CD4-positive, alpha-beta T cell treated with Interleukin-17A for 4 hours (primary cell): ENCODE measurements around the gene UBASH3A.

Experiments
- DNase-seq: peaks from one replicate; pipeline ENCODE4 v3.0.0-alpha.2; 2020; ENCODE audit warnings: mixed read lengths

The UBASH3A gene, protein sequence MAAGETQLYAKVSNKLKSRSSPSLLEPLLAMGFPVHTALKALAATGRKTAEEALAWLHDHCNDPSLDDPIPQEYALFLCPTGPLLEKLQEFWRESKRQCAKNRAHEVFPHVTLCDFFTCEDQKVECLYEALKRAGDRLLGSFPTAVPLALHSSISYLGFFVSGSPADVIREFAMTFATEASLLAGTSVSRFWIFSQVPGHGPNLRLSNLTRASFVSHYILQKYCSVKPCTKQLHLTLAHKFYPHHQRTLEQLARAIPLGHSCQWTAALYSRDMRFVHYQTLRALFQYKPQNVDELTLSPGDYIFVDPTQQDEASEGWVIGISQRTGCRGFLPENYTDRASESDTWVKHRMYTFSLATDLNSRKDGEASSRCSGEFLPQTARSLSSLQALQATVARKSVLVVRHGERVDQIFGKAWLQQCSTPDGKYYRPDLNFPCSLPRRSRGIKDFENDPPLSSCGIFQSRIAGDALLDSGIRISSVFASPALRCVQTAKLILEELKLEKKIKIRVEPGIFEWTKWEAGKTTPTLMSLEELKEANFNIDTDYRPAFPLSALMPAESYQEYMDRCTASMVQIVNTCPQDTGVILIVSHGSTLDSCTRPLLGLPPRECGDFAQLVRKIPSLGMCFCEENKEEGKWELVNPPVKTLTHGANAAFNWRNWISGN

DNA sequence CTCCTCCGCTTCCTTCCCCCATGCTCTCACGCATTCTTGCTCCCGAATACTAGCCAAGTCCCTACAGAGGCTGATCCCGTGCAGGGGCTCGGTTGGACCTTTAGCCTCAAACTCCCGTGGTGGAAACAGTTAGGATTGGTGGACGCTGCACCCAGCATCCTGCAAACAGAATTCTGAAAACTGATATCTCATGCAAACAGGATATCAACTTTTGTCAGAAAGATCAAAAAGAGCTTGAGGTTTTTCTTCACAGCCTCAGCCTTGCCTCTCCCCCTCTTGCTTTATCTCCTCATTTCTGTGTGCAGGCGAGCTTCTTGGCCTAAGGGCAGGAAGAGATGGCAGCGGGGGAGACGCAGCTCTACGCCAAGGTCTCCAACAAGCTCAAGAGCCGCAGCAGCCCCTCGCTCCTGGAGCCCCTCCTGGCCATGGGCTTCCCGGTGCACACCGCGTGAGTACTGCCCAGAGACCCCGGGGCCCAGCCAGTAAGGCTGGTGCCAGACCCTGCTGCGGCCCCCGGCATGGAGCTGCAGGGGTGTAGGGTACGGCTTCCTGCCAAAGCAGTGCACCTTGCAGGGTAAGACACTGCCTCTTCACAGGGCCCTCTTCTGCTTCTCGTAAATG is at the start of gene UBASH3A:
Gene UBASH3A, plus strand, starts transcription at position 292 of the 621 bp plus-strand sequence. Its CDS starts 44 bp downstream, at position 336.
- peak; percentile 75 for DNase-seq

DNA sequence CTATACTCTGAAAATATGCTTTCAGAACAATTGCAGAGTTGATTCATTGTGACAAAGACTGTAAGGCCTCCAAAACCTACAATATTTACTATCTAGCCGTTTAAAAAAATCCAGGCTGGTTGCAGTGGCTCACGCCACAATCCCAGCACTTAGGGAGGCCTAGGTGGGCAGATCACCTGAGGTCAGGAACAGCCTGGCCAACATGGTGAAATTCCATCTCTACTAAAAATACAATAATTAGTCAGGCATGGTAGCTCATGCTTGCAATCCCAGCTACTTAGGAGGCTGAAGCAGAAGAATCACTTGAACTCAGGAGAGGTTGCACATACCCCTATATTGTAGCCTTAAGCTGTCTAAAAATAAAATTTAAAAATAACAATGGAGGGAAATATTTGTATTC is 47.7 kb upstream of the UBASH3A start:
- DNase-seq: no peak

DNA sequence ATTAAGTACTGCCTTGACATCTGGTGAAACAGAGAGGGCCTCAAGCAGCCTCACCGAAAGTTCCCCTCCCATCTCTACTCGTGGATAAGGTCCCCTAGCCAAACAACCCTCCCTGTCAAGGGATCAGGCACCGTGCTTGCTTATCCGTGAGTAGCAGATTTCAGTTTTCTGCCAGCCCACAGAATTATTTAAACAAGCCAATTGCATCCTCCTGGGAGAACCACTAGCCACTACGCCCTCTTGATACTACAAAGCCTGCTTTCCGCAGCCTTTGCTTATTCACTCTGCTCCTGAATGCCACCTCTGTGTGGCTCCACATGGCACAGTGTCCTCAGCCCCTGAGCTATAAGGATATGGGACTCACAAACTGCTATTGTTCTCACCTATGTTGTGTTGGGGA is 47.1 kb upstream of the UBASH3A start:
- DNase-seq: no peak

DNA sequence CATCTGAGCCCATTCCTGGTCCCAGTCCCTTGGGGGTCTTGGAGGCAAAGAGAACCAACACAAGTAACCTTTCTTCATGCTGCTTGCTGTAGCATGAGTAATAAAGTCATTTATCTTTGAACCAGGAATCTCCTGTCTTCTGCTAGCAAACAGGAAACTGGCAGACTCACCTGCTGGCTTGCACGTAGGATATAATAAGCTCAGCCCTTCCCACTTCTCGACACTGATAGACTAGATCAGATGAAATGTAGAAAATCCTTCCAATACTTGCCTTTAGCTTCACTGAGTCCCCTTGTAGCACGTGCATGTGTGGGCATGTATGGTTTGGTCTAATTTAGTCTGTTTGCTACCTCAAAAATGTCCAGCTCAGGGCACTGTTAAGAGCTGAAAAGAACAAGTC is 46.4 kb upstream of the UBASH3A start:
- DNase-seq: no peak

DNA sequence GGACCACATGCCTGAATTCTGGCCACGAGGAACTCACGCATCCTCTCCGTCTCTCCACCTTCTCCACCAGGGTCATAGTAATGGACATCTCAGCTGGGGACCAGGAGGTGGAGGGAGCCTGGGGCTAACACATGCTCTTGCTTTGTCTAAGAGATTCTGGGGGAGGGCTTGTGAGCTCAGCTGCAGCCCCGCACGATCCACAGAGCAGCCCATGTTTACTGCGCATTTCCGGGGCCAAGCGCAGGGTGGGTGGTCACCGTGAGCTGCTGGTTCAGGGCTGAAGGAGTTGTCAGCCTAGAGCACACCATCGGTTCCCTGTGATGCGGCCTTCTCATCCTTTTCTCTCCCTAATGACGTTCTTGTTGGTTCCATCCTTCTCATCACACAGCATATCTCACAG is 45.4 kb upstream of the UBASH3A start:
- DNase-seq: no peak

DNA sequence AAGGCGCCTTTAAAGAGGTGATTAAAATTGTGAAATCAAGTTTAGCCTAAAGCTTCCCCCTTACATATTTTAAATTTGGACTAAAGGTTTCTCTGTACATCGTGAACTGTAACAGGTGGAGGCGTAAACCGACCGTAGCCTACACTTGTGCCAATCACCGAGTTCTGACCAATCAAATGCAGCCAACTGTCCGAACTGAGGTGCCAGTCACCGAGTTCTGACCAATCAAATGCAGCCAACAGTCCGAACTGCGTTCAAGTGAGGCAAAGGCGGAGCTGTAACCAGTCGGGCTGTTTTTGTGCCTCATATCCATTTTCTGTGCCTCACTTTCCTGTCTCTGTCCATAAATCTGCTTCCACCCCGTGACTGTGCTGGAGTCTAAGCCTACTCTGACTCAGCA is 44.8 kb upstream of the UBASH3A start:
- no peak for DNase-seq

DNA sequence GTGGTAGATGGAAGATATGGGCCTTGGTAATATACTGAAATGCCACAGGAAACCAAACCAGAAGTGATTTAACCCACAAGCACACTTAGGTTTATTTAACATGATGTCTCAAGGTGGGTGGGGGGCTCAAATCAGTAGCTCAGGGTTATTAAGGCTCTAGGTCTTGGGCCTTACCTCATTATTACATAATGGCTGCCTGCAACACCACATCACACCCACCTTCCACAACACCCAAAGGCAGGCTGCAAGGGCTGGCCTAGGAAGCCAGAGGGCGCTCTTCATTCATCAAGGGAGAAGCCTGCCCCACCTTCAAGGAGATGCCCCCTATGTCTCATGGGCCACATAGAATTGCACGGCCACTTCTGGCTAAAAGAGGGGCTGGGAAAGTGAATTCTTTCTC is 43.4 kb upstream of the UBASH3A start:
- DNase-seq: peak; percentile 15

DNA sequence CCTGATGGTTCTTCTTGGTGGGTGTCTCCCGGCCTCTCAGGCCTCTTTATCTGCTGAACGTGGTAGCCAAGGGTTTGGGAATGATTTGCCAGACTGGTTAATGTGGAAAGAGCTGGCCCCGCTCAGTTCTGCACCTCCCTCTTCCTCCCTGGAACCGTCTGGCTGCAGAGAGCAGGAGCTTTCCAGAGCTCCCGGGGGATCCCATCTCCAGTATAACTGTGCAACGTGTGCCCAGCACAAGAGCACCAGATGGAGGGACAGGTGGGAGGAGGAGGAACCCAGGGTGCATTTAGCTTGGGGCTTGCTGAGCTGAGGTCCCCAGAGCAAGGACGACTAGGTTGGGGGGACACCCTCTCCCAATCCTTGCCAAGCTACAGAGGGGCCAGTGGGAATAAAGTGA is 42.4 kb upstream of the UBASH3A start:
- no peak for DNase-seq

DNA sequence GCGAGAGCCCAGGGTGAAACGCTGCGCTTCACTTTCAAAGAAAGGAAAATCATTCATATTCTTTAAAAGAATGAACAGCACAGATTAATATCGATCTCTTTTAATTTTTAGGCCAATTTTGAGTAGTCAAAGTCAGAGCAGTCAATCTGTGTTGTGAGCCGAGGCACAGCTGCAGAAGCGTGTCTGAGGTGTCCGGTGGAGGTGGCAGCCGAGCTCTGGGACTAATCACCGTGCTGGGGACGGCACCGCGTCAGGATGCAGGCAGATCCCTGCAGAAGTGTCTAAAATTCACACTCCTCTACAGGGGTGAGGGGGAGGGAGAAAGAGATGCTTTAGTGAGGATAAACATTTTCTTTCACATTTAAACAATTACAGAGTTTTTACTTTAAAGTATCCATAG is 41.5 kb upstream of the UBASH3A start:
- DNase-seq: no peak

DNA sequence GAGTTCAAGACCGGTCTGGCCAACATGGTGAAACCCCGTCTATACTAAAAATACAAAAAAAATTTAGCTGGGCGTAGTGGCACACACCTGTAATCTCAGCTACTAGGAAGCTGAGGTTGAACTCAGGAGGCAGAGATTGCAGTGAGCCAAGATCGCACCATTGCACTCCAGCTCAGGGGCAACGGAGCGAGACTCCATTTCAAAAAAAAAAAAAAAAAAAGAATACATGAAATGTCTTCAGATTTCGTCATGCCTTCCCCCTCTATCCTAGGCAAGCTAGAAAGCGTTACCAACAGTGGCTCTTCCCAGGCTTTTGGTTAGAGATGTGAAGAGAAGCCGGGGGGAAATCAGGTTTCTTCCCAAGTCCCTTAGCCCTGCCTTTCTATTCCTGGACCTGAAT is 41.0 kb upstream of the UBASH3A start:
- no peak for DNase-seq

DNA sequence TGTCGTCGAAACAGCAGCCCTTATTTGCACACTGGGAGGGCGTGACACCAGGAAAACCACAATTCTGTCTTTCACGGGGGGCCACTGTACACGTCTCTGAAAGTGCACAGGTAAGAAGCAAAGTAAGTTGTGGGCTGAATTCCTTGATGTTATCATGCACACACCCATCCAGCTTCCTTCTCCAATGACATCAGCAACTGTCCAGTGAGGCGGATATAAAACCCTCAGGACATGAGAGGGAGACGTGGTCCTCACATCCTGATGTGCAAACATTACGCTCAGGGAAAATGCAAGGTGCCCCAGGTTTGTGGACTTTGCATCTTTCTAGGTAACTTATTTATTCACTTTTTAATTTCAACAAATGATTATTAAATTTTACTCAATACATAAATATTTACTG is 40.4 kb upstream of the UBASH3A start:
- DNase-seq: no peak

DNA sequence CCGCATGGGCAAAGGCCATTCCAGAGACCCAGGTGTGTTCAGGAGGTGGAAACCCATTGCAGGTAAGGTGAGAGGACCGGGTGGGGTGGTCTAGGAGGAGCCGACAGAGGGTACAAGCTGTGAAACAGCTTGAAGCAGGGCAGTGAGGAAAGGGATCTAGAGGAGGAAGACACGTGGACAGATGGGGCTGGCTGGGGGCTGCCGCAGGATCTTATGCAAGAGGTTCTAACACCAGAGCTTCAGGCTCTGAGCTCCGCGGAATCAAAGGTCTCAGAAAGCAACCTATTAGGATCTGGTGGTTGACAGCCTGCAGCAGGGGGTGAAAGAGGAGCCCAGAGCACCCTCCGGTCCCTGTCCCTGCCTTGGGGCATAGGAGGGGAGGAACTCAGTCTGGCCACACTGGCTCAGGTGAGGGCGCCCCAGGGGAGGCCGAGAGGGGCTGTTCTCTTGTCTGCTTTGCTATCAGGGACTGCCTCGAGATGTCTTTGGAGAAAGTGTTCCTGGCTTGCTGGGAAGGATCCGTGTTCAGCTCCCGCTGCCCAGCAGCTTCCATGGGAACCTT is 39.3 kb upstream of the UBASH3A start:
- DNase-seq: no peak

DNA sequence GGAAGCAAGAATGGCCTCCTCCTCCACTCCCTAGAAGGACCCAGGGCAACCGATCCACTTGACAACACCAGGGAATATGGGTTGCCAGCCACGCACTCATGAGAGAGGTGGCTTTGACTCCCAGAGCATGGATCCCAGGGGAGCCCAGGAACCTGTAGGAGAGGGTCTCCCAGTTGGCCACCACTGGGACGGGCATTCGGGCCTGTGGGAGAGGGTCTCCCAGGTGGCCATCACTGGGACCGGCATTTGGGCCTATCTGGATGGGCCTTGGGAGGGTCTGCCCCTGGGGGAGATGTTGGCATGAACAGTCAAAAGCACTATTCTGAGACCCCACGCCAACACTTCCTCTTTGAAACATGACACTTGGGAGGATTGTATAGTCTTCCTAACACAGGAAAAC is 37.9 kb upstream of the UBASH3A start:
- DNase-seq: no peak

DNA sequence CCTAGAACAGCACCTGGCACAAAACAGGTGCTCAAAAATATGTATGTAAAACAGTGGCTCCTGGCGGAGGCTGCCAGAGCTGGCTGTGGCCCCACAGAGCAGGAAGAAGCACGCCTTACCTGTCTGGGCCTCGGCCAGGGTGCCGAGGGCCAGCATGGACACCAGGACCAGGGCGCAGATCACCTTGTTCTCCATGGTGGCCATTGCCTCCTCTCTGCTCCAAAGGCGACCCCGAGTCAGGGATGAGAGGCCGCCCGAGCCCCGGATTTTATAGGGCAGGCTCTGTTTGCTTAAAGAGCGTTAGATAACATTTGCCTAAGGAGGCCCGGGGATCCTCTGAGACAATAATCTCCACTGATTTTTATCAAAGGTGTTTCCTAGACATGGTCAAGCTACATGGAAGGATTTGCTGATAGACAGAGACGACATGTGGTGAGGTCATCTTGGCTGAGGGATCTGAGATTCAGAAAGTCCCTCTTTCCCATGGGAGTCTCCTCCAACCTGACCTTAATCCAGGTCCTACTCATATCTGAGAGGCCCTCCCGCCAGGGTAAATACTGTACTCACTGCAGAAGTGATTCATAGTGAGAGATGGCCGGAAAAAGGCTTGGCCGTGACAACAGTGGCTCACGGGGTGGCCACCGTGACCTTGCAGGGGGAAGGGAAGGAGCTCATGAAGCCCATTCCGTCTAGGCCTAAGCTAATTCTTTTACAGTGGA is 37.3 kb upstream of the UBASH3A start, which contains the start of gene TFF1:
Gene TFF1, minus strand, starts transcription at position 244 of the 719 bp plus-strand sequence. Its CDS starts 40 bp downstream, at position 204.
- no peak for DNase-seq

DNA sequence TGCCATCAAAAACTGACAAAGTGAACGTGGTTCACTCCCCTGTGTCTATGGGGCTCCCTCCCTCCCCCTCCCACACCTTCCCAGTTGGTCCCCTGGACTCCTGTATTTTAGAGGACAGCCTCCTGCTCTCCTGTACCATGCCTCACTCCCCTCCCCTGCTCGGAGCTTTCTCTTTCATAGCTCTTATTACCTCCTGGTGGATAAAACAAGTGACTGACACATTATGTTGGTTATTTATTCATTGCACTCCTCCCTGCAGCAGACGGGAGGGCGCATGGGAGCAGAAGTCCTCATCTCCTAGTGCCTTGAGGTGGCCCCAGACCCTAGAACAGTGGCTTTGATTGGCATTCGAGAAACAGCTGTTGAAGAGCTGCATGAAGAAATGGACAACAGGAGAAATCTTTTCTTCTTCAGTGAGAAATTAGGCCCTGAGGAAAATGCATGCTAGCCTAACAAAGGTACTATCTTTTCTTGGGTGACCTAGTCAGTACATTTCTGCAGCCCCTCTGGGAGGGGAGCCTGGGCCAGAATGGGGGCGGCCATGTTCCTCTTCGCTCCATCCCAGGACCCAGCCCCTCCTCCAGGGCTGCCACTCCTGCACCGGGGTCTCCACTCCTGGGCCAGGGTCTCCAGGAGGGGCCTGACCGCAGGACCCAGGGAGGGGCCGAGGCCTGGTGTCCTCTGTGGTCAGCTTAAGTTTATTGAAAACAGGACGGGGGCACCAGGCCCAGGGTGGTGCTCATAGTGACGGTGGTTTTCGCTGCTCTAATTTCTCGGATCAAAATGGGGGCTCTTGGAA is 36.1 kb upstream of the UBASH3A start:
- DNase-seq: no peak

DNA sequence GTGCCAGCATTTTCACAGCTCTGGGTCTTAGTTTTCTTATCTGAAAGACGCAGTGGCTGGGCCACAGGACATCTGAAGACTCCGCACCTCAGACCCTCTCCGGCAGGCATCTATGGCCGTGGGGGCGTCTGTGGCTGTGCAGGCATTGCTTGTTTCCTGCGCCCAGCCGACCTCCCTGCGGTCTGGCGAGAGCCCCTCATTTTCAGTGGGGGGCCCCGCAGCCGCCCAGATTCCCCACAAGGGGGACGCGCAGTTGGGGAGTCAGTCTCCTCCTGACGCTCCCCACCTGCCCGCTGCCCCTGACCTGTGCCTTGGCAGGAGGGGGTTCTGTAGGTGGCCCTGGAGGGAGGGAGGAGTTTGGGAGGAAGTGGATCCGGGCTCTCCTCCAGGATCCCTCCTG is 33.9 kb upstream of the UBASH3A start:
- no peak for DNase-seq

DNA sequence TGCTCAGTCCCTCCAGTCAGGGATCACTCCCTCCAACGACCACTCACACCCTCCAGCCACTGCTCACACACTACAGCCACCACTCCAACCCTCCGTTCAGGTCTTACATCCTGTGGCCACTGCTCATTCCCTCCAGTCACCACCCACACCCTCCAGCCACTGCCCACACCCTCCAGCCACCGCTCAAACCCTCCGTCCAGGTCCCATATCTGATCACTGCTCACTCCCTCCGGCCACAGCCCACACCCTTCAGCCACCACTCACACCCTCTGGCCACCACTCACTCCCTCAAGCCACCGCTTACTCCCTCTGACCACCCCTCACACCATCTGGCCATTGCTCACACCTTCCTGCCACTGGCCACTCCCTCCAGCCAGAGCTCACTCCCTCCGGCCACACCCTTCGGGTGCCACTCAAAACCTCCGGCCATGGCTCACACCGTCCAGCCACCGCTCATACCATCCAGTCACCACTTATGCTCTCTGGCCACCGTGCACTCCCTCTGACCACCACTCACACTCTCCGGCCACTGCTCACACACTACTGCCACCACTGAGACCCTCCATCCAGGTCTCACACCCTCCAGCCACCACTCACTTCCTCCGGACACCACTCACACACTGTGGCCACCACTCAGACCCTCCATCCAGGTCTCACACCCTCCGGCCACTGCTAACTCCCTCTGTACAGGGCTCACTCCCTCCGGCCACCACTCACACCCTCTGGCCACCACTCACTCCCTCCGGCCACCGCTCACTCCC is 32.6 kb upstream of the UBASH3A start:
- no peak for DNase-seq

DNA sequence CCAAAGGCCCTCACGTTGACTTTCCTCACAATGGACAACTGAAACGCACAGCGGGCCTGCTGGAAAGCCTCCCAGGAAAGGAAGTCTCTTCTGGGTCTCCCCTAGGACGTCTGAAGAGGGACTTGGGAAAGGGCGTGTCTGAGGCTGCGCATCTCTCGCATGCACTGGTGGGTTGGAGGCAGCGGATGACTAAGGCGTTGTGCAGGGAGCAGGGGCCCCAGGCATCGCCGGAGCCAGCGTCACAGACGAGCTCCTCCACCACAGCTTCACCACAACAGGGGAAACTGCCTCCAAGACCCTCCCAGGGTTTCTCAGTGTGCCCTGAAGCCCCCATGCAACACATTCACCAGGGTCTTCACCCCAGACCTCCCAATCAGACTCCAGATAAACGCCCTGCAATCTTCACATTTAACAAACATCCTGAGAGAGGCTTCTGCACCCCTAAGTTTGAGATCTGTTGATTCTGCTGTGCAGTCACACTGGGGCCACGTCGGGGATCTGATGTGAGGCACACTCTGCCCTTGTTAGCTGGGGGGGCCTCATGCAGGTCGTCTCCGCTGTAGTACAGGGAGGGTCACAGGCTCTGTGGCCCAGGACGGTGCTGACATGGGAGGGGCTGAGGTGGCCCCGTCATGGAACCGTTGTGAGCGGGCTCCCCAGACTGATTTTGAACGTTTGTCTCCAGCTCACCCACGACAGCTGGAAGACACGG is 30.4 kb upstream of the UBASH3A start:
- DNase-seq: peak; percentile 20

DNA sequence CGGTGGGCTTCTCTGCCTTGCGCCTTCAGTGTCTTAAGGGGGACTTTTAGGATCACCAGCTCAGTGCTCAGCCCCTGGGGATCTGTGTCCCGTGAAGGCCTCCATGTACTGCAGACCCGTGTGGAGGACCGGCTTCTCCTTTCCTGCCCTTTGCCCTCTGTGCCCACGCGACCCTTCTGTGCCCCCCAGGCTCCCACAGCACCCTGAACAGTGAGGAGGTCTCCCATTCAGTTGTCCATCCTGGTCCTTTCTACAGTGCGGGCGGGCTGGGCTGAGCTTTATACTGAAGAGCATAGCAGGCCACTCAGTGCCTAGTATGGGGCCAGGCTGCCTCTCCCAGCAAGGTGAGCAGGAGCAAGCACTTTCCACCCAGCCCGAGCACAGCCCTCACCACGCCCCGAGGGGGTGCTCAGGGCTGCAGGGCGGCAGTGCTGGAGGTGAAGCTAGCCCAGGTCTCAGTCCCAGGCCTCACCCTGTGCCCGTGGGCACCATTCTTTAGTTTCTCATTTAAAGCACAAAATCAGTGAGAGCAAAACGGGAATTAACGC is 29.7 kb upstream of the UBASH3A start:
- no peak for DNase-seq

DNA sequence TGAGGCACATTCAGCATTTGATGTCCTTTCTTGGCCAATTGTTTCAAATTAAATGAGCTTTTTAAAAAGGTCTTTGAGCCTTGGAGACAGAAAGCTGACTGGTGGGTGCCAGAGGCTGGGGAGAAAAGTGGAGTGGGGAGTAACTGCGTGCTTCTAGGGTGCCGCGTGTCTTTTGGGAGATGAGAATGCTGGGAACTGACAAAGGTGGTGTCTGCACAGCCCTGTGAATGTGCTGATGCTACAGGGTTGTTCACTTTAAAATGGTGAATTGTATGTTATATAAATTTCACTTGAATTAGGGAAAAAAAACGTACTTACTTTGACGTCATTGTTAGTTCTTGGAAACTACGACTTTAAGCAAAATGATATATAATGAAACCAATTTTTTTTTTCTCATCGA is 29.2 kb upstream of the UBASH3A start:
- no peak for DNase-seq
